Measurements from ENCODE around the gene DCTN2.

Gene DCTN2

DNA sequence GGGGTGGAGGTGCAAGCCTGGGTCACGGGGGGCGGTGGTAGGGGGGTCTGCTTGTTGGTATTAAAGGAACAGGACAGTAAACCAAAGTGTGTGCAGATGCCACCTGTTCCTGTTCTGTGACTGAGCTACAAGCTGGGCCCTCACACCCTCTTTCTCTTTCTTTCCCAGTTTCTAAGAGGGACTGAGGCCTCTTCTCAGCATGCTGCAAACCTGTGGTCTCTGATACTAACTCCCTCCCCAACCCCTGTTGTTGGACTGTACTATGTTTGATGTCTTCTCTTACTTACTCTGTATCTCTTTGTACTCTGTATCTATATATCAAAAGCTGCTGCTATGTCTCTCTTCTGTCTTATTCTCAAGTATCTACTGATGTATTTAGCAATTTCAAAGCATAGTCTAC lies 37.1 kb upstream of the DCTN2 start:
- TF ChIP-seq JUND (IDR thresholded peaks at IDR 0.05; ENCODE audit: low read depth), result no peak
- DNase-seq (ENCODE audit: low read depth in 1 of 2, low spot score in 1 of 2), result no peak
- in situ Hi-C loops (cut with HindIII; ENCODE audit: low pct_unique_long_range_greater_than_20kb, low sequenced_read_pairs), result no loop called here

- in situ Hi-C loops (cut with HindIII; ENCODE audit: low pct_unique_long_range_greater_than_20kb, low sequenced_read_pairs), result no loop called here
- DNase-seq (ENCODE audit: low read depth in 1 of 2, low spot score in 1 of 2), result peak; percentile 74 to 79
- no peak for TF ChIP-seq JUND (IDR thresholded peaks at IDR 0.05; ENCODE audit: low read depth)
Observed at GRCh38 chr12:57583008-57583831, 36.2 kb upstream of the DCTN2 start.

DNA sequence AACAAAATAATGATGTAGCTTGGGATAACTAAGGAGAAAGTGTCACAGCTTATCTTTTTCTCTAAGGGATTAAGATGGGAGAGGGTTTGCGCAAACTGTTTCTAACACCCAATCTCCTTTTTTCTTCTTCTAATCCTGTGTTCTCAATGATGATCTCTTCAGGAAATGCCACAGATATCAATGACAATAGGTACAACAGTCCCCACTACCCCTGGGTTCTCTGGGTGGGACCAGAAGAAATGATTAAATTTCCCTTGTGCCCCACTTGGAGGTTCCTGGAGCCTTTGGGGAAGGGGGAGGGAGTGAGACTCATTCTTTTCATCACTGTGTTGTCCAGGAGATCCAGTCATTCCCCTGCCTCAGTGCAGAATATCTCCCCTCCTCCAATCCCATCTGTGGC lies 35.4 kb upstream of the DCTN2 start:
- no peak for TF ChIP-seq JUND (IDR thresholded peaks at IDR 0.05; ENCODE audit: low read depth)
- in situ Hi-C loops (cut with HindIII; ENCODE audit: low pct_unique_long_range_greater_than_20kb, low sequenced_read_pairs), result no loop called here
- no peak for DNase-seq (ENCODE audit: low read depth in 1 of 2, low spot score in 1 of 2)

DNA sequence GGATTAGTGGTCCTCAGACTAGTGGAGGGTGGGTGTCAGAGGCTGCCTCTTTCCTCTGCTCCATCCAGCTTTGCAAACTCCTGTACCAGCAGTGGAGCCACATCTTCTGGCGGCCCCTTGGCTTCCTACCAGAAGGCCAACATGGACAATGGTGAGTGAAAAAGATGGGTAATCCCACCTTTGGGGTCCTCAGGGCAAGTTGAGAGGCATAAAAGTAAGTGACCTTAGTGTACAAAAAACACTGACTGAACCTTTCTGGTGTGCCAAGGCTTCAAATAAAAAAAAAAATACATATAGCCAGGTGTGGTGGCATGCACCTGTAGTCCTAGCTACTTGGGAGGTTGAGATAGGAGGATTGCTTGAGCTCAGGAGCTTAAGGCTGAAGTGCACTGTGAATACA lies 34.8 kb upstream of the DCTN2 start:
- no peak for DNase-seq (ENCODE audit: low read depth in 1 of 2, low spot score in 1 of 2)
- no peak for TF ChIP-seq JUND (IDR thresholded peaks at IDR 0.05; ENCODE audit: low read depth)
- in situ Hi-C loops (cut with HindIII; ENCODE audit: low pct_unique_long_range_greater_than_20kb, low sequenced_read_pairs), result no loop called here

DNA sequence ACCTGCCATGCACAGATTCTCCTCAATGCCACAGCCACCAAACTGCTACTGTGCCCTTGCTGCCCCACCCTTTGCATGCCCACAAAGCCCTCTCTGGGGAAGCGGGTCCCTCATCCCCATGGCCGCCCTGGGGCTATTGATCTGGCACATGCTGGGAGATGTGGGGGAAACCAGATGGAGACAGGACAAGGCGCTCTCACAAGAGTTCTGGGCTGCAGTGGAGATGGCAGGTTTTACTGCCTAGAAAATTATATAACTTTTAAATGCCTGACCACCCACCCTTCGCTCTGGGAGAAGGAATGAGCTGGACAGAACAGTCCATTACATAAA lies 33.4 kb upstream of the DCTN2 start:
- in situ Hi-C loops (cut with HindIII; ENCODE audit: low pct_unique_long_range_greater_than_20kb, low sequenced_read_pairs), result no loop called here
- TF ChIP-seq JUND (IDR thresholded peaks at IDR 0.05; ENCODE audit: low read depth), result no peak
- no peak for DNase-seq (ENCODE audit: low read depth in 1 of 2, low spot score in 1 of 2)

- no peak for DNase-seq (ENCODE audit: low read depth in 1 of 2, low spot score in 1 of 2)
- TF ChIP-seq JUND (IDR thresholded peaks at IDR 0.05; ENCODE audit: low read depth), result no peak
- in situ Hi-C loops (cut with HindIII; ENCODE audit: low pct_unique_long_range_greater_than_20kb, low sequenced_read_pairs), result no loop called here
Observed at GRCh38 chr12:57579677-57580465, 32.9 kb upstream of the DCTN2 start.

- in situ Hi-C loops (cut with HindIII; ENCODE audit: low pct_unique_long_range_greater_than_20kb, low sequenced_read_pairs), result no loop called here
- no peak for TF ChIP-seq JUND (IDR thresholded peaks at IDR 0.05; ENCODE audit: low read depth)
- DNase-seq (ENCODE audit: low read depth in 1 of 2, low spot score in 1 of 2), result no peak
Observed at GRCh38 chr12:57579011-57579410, 32.0 kb upstream of the DCTN2 start.

DNA sequence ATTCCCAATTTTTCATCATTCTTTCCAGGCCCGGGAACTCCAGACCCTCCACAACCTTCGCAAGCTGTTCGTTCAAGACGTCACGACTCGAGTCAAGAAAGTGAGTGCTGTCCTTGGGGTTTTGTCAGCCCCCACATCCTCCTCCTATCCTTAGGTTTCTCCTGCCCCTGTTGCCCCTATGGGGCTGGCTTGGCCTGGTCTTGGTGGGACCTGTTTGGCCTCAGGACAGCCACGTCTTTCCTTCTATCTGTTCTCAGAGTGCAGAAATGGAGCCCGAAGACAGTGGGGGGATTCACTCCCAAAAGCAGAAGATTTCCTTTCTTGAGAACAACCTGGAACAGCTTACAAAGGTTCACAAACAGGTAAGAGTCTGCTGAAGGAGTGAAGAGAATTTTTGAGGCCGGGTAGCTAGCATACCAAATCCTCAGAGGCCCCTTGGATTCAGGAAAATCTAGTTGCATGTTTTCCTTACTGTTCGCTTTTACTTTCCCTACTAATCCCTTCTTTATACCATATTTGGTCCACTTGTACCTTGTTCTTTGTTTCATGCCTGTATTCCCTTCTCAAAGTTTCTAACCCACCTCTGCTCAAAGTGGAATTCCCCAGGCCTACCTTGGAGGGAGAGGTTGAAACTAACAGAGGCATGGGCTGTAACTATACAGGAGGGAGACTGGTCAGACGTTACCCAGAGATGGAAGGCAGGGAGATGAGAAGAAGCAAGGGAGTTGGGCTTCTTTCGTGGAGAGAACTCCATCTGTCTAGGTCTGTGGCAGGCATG lies 31.2 kb upstream of the DCTN2 start:
- TF ChIP-seq JUND (IDR thresholded peaks at IDR 0.05; ENCODE audit: low read depth), result no peak
- DNase-seq (ENCODE audit: low read depth in 1 of 2, low spot score in 1 of 2), result no peak
- in situ Hi-C loops (cut with HindIII; ENCODE audit: low pct_unique_long_range_greater_than_20kb, low sequenced_read_pairs), result no loop called here

DNA sequence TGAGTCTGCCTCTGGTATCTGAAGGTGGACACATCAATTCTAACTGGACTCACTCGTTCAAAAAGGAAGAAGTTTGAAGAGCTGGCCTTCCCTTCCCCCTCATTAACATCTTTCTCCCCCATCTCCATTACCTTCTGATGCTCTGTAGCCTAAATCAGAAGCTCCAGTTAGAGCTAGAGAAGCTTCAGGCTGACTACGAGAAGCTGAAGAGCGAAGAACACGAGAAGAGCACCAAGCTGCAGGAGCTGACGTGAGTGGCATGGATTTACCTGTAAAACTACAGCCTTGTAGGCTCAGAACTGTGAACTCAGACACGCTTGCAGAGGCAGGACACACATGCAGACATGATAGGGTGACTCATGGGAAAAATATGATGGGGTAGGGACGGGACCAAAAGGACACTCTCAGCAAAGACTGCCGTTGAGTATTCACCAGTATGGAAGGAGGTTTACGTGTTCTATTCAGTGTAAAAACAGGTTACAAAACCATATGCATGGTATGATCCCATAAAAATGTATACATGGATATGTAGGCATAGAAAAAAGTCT lies 29.7 kb upstream of the DCTN2 start:
- no peak for TF ChIP-seq JUND (IDR thresholded peaks at IDR 0.05; ENCODE audit: low read depth)
- no peak for DNase-seq (ENCODE audit: low read depth in 1 of 2, low spot score in 1 of 2)
- in situ Hi-C loops (cut with HindIII; ENCODE audit: low pct_unique_long_range_greater_than_20kb, low sequenced_read_pairs), result no loop called here

GRCh38 chr12:57575771-57576612 lies 29.0 kb upstream of the DCTN2 start:
- in situ Hi-C loops (cut with HindIII; ENCODE audit: low pct_unique_long_range_greater_than_20kb, low sequenced_read_pairs), result no loop called here
- TF ChIP-seq JUND (IDR thresholded peaks at IDR 0.05; ENCODE audit: low read depth), result no peak
- DNase-seq (ENCODE audit: low read depth in 1 of 2, low spot score in 1 of 2), result no peak

DNA sequence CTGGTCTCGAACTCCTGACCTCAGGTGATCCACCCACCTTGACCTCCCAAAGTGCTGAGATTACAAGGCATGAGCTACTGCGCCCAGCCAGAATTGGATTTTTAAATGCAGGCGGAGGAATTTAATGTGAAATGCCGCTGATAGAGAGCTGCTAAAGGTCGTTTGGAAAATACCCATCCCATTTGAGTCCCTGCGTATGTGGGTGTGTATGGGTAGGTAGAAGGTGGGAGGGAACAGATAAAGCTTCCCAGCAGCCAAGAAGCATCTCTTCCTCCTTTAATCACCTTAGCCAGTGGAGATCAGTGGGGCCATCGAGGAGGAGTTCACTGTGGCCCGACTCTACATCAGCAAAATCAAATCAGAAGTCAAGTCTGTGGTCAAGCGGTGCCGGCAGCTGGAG lies 27.8 kb upstream of the DCTN2 start:
- no peak for DNase-seq (ENCODE audit: low read depth in 1 of 2, low spot score in 1 of 2)
- in situ Hi-C loops (cut with HindIII; ENCODE audit: low pct_unique_long_range_greater_than_20kb, low sequenced_read_pairs), result no loop called here
- TF ChIP-seq JUND (IDR thresholded peaks at IDR 0.05; ENCODE audit: low read depth), result no peak
